Esophagus (tissue), 2 donors: ENCODE results near the gene A1BG. TPM values are rescaled to one million over a fixed set of nuclear protein-coding genes. Genes with fewer than 3 reads are reported as not detected.

Experiments
- H3K27ac ChIP-seq, 2 donors: one replicate each; pipeline ENCODE4 v1.5.1; 2013; ENCODE audit warnings: low read depth in 2 of 2, mild to moderate bottlenecking in 2 of 2, inconsistent platforms in 1 of 2, low read length in 1 of 2, moderate library complexity in 1 of 2
- H3K27me3 ChIP-seq, 2 donors: one replicate each; pipeline ENCODE4 v1.6.1; 2013; ENCODE audit warnings: low read length in 2 of 2, control low read depth in 1 of 2, mild to moderate bottlenecking in 1 of 2; ENCODE audit not compliant: insufficient read depth in 2 of 2, control insufficient read depth in 1 of 2
- H3K36me3 ChIP-seq, 2 donors: one replicate each; pipeline ENCODE4 v1.6.1; 2013; ENCODE audit warnings: low read length in 1 of 2; ENCODE audit not compliant: control insufficient read depth in 2 of 2, insufficient read depth in 2 of 2
- H3K4me1 ChIP-seq, 2 donors: one replicate each; pipeline ENCODE4 v1.6.1; 2013; ENCODE audit warnings: low read length in 1 of 2; ENCODE audit not compliant: control insufficient read depth in 2 of 2, insufficient read depth in 2 of 2
- H3K4me3 ChIP-seq, 2 donors: one replicate each; pipeline ENCODE4 v1.5.1; 2013; ENCODE audit warnings: low read length in 2 of 2, mild to moderate bottlenecking in 2 of 2, low read depth in 1 of 2, moderate library complexity in 1 of 2
- H3K9me3 ChIP-seq, 2 donors: one replicate each; pipeline ENCODE4 v1.6.1; 2013; ENCODE audit warnings: mild to moderate bottlenecking in 2 of 2, low read depth in 1 of 2, low read length in 1 of 2, moderate library complexity in 1 of 2; ENCODE audit not compliant: control insufficient read depth in 2 of 2, insufficient read depth in 1 of 2
- WGBS, 2 donors: extraction: QIAGEN DNeasy Blood & Tissue Kit; methylation state at CpG; one replicate each; pipeline ENCODE4 v1.1.7; 2013; 5-methylcytosine and 5-hydroxymethylcytosine counted together
- polyA plus RNA-seq, 2 donors: library from polyadenylated mRNA; stranded (reverse); fragments of 200-250 nt; gene quantifications; one replicate each; pipeline ENCODE4 v1.2.3, GENCODE V29; 2013
- donor health status: healthy with polysubstance abuse.
- donor health status: Bipolar disorder and iron deficiency.

The A1BG gene
- polyA plus RNA-seq, 2 donors: 5.4 to 10.6 TPM

- Histone ChIP-seq H3K27me3 (no peaks in the 10 kb centered on the region), H3K36me3 (peaks cover 0 to 3% of the 10 kb centered on the region in 2 donors)
- 4 to 5% methylated on average over 28 of the region's 28 CpGs for WGBS, 2 donors
These were observed 8.6 kb upstream of the A1BG start for GRCh38 chr19:58361900-58362271.

GRCh38 chr19:58357481-58358145 lies 4.3 kb upstream of the A1BG start:
- 75 to 77% methylated on average over 19 of the region's 19 CpGs for WGBS, 2 donors
- H3K9me3 ChIP-seq: peaks cover 0 to 10% of the 10 kb centered on the region in 2 donors
- no peaks in the 10 kb centered on the region for H3K36me3 ChIP-seq
- H3K4me3 ChIP-seq: no peak overlapping the region
- no peak overlapping the region for H3K27ac ChIP-seq
- peaks cover 3 to 16% of the 10 kb centered on the region in 2 donors for H3K4me1 ChIP-seq
- no peaks in the 10 kb centered on the region for H3K27me3 ChIP-seq

More at GRCh38 chr19:58361900-58362271, 8.6 kb upstream of the A1BG start:
- Histone ChIP-seq H3K9me3 (no peaks in the 10 kb centered on the region), H3K4me3 (peak overlapping the region; percentile 58 to 65), H3K4me1 (peaks cover 0 to 9% of the 10 kb centered on the region in 2 donors), H3K27ac (peak overlapping the region; percentile 88 to 94)

- H3K36me3 ChIP-seq: no peaks in the 10 kb centered on the region
- peaks cover 3 to 16% of the 10 kb centered on the region in 2 donors for H3K4me1 ChIP-seq
- no peaks in the 10 kb centered on the region for H3K27me3 ChIP-seq
- H3K4me3 ChIP-seq: peak overlapping the region in 1 of 2 donors; percentile 30
- 45 to 49% methylated on average over 71 to 75 of the region's 75 CpGs for WGBS, 2 donors
- peaks cover 0 to 10% of the 10 kb centered on the region in 2 donors for H3K9me3 ChIP-seq
- H3K27ac ChIP-seq: no peak overlapping the region
These were observed 3.6 kb upstream of the A1BG start for GRCh38 chr19:58356766-58357480.

GRCh38 chr19:58355908-58356765 lies 2.8 kb upstream of the A1BG start:
- H3K27me3 ChIP-seq: no peaks in the 10 kb centered on the region

GRCh38 chr19:58355215-58355796 lies 2.0 kb upstream of the A1BG start:
- 90 to 93% methylated on average over 10 of the region's 10 CpGs for WGBS, 2 donors
- H3K27me3 ChIP-seq: no peaks in the 10 kb centered on the region

More at GRCh38 chr19:58355908-58356765, 2.8 kb upstream of the A1BG start:
- 30 to 34% methylated on average over 93 to 94 of the region's 94 CpGs for WGBS, 2 donors
- Histone ChIP-seq H3K36me3 (no peaks in the 10 kb centered on the region), H3K4me1 (peaks cover 3 to 13% of the 10 kb centered on the region in 2 donors), H3K9me3 (peaks cover 2 to 10% of the 10 kb centered on the region in 2 donors), H3K27ac (no peak overlapping the region), H3K4me3 (peak overlapping the region in 1 of 2 donors; percentile 30)

GRCh38 chr19:58354478-58355030 lies 1.3 kb upstream of the A1BG start:
- peaks cover 6 to 11% of the 10 kb centered on the region in 2 donors for H3K9me3 ChIP-seq
- H3K36me3 ChIP-seq: no peaks in the 10 kb centered on the region
- H3K27ac ChIP-seq: no peak overlapping the region
- 76% methylated on average over 6 of the region's 6 CpGs for WGBS, 2 donors
- peaks cover 0 to 3% of the 10 kb centered on the region in 2 donors for H3K27me3 ChIP-seq
- H3K4me1 ChIP-seq: peaks cover 3 to 18% of the 10 kb centered on the region in 2 donors
- H3K4me3 ChIP-seq: no peak overlapping the region

More at GRCh38 chr19:58355215-58355796, 2.0 kb upstream of the A1BG start:
- Histone ChIP-seq H3K4me1 (peaks cover 3 to 14% of the 10 kb centered on the region in 2 donors), H3K4me3 (no peak overlapping the region), H3K27ac (no peak overlapping the region), H3K36me3 (no peaks in the 10 kb centered on the region), H3K9me3 (peaks cover 6 to 11% of the 10 kb centered on the region in 2 donors)

- Histone ChIP-seq H3K27me3 (peaks cover 0 to 3% of the 10 kb centered on the region in 2 donors), H3K4me3 (no peak overlapping the region), H3K36me3 (no peaks in the 10 kb centered on the region), H3K4me1 (peaks cover 3 to 18% of the 10 kb centered on the region in 2 donors), H3K9me3 (peaks cover 6 to 11% of the 10 kb centered on the region in 2 donors), H3K27ac (no peak overlapping the region)
- WGBS, 2 donors: 90 to 93% methylated on average over 15 of the region's 15 CpGs
These were observed 605 bp upstream of the A1BG start for GRCh38 chr19:58353717-58354477.

- WGBS, 2 donors: 86 to 87% methylated on average over 23 of the region's 23 CpGs
- Histone ChIP-seq H3K9me3 (peaks cover 6 to 11% of the 10 kb centered on the region in 2 donors), H3K36me3 (no peaks in the 10 kb centered on the region), H3K4me3 (no peak overlapping the region), H3K27ac (no peak overlapping the region), H3K4me1 (peaks cover 3 to 15% of the 10 kb centered on the region in 2 donors), H3K27me3 (peaks cover 0 to 3% of the 10 kb centered on the region in 2 donors)
These were observed 1.1 kb downstream of the A1BG start for GRCh38 chr19:58351990-58352755.
